Measurements from ENCODE around the gene EEF1A1. TPM values are rescaled to one million over a fixed set of nuclear protein-coding genes. Genes with fewer than 3 reads are reported as not detected.

The EEF1A1 gene
- total RNA-seq, 1 experiment from 2014 or later = 9,713 TPM

DNA sequence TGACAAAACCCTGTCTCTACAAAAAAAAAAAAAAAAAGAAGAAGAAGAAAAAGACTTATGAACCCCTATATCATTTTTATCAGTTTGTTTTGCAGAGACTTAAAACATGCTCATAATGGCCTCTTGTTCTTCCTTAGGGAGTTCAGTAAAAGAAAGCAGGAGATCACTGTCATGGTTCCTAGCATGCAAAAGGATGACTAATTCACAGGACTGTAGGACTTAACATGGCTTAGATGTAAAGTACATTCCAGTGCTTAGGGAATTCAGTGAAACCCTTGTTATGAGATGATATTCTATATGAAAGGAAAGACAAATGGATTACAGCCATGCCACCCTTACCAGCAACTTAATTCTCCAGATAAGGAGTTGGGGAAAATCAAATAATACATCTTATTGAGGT, 29.5 kb downstream of the EEF1A1 start:
- Histone ChIP-seq H3K36me3 (ENCODE audit: insufficient read depth, low read length, poor library complexity, severe bottlenecking) (peaks cover 51% of the 10 kb centered on the region), H3K27ac (ENCODE audit: low read depth, low read length, poor library complexity, severe bottlenecking) (no peak overlapping the region), H3K4me1 (ENCODE audit: insufficient read depth, low read length, poor library complexity, severe bottlenecking) (no peaks in the 10 kb centered on the region), H3K27me3 (replicated peaks; ENCODE audit: insufficient read depth, low read depth, low read length, poor library complexity) (no peaks in the 10 kb centered on the region), H3K9me3 (ENCODE audit: low read depth, low read length, poor library complexity, severe bottlenecking) (no peaks in the 10 kb centered on the region), H3K4me3 (ENCODE audit: low read depth, low read length, poor library complexity, severe bottlenecking) (no peak overlapping the region)
- no TSS peak for BruUV-seq (replicated peaks)
- intact Hi-C loops (cut with micrococcal nuclease; ENCODE audit: unreplicated experiment) = no loop called here
- ChIA-PET POLR2A (ENCODE audit: low non-redundant PET) (no interaction called here), CTCF (no interaction called here)
- no peak for DNase-seq (ENCODE audit: low spot score)
- TF ChIP-seq EZH2 (IDR thresholded peaks at IDR 0.05; ENCODE audit: borderline replicate concordance, low read depth, low read length, poor library complexity, severe bottlenecking) = no peak
- TF ChIP-seq, protein P1, sequence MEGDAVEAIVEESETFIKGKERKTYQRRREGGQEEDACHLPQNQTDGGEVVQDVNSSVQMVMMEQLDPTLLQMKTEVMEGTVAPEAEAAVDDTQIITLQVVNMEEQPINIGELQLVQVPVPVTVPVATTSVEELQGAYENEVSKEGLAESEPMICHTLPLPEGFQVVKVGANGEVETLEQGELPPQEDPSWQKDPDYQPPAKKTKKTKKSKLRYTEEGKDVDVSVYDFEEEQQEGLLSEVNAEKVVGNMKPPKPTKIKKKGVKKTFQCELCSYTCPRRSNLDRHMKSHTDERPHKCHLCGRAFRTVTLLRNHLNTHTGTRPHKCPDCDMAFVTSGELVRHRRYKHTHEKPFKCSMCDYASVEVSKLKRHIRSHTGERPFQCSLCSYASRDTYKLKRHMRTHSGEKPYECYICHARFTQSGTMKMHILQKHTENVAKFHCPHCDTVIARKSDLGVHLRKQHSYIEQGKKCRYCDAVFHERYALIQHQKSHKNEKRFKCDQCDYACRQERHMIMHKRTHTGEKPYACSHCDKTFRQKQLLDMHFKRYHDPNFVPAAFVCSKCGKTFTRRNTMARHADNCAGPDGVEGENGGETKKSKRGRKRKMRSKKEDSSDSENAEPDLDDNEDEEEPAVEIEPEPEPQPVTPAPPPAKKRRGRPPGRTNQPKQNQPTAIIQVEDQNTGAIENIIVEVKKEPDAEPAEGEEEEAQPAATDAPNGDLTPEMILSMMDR (conservative IDR thresholded peaks at IDR 0.05; ENCODE audit: low read depth, low read length) = no peak

DNA sequence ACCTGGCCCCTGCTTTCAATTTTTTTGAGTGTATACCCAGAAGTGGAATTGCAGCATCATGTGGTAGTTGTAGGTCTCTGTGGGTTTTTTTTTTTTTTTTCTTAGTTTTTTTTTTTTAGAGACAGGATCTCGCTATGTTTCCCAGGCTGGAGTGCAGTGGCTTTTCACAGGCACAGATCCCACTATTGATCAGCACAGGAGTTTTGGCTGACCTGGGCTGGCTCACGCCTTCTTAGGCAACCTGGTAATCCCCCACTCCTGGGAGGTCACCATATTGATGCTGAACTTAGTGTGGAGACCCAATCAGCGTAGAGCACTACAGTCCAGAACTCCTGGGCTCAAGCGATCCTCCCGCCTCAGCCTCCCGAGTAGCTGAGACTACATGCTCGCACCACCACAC, 33.4 kb downstream of the EEF1A1 start:
- H3K27ac ChIP-seq (ENCODE audit: low read depth, low read length, poor library complexity, severe bottlenecking) = no peak overlapping the region
- TF ChIP-seq, protein P1 (conservative IDR thresholded peaks at IDR 0.05; ENCODE audit: low read depth, low read length) = no peak
- no peak for TF ChIP-seq EZH2 (IDR thresholded peaks at IDR 0.05; ENCODE audit: borderline replicate concordance, low read depth, low read length, poor library complexity, severe bottlenecking)
- POLR2A ChIA-PET (ENCODE audit: low non-redundant PET) = no interaction called here
- intact Hi-C loops (cut with micrococcal nuclease; ENCODE audit: unreplicated experiment) = no loop called here
- no peak for DNase-seq (ENCODE audit: low spot score)
- H3K9me3 ChIP-seq (ENCODE audit: low read depth, low read length, poor library complexity, severe bottlenecking) = no peaks in the 10 kb centered on the region
- CTCF ChIA-PET = no interaction called here
- no TSS peak for BruUV-seq (replicated peaks)
- no peaks in the 10 kb centered on the region for H3K4me1 ChIP-seq (ENCODE audit: insufficient read depth, low read length, poor library complexity, severe bottlenecking)
- H3K36me3 ChIP-seq (ENCODE audit: insufficient read depth, low read length, poor library complexity, severe bottlenecking) = peaks cover 54% of the 10 kb centered on the region
- H3K4me3 ChIP-seq (ENCODE audit: low read depth, low read length, poor library complexity, severe bottlenecking) = no peak overlapping the region
- no peaks in the 10 kb centered on the region for H3K27me3 ChIP-seq (replicated peaks; ENCODE audit: insufficient read depth, low read depth, low read length, poor library complexity)

DNA sequence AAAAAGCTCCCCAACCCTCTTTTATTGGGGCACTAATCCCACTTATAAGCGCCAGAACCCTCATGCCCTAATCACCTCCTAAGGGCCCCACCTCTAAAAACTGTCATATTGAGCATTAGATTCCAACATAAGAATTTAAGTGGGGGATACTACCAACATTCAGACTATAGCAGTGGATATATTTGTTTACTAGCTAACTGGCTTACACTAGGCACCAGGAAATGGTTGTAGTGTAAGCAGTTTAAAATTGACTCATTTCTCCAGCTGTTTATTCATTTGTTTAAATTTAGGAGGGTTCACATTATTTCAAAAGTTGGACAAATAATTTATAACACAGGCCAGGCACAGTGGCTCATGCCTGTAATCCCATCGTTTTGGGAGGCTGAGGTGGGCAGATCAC, 36.4 kb downstream of the EEF1A1 start:
- no peaks in the 10 kb centered on the region for H3K27me3 ChIP-seq (replicated peaks; ENCODE audit: insufficient read depth, low read depth, low read length, poor library complexity)
- H3K27ac ChIP-seq (ENCODE audit: low read depth, low read length, poor library complexity, severe bottlenecking) = no peak overlapping the region
- intact Hi-C loops (cut with micrococcal nuclease; ENCODE audit: unreplicated experiment) = no loop called here
- no peaks in the 10 kb centered on the region for H3K4me1 ChIP-seq (ENCODE audit: insufficient read depth, low read length, poor library complexity, severe bottlenecking)
- no peak overlapping the region for H3K4me3 ChIP-seq (ENCODE audit: low read depth, low read length, poor library complexity, severe bottlenecking)
- ChIA-PET POLR2A (ENCODE audit: low non-redundant PET) (interaction anchor here (0.6 kb wide), 1 partner anchor 8 kb away, joined by 10 read pairs; no protein-coding TSS in a partner anchor), CTCF (no interaction called here)
- DNase-seq (ENCODE audit: low spot score) = no peak
- H3K36me3 ChIP-seq (ENCODE audit: insufficient read depth, low read length, poor library complexity, severe bottlenecking) = peaks cover 69% of the 10 kb centered on the region
- TF ChIP-seq, protein P1 (conservative IDR thresholded peaks at IDR 0.05; ENCODE audit: low read depth, low read length) = no peak
- TF ChIP-seq EZH2 (IDR thresholded peaks at IDR 0.05; ENCODE audit: borderline replicate concordance, low read depth, low read length, poor library complexity, severe bottlenecking) = no peak
- no peaks in the 10 kb centered on the region for H3K9me3 ChIP-seq (ENCODE audit: low read depth, low read length, poor library complexity, severe bottlenecking)
- no TSS peak for BruUV-seq (replicated peaks)
